Endothelial cell of umbilical vein (primary cell): ENCODE measurements around the gene UNC5B.
"Not testable (repeated sequence)": the region's sequence is repeated elsewhere in the genome, so short reads cannot be mapped to it uniquely, and the experiment has no call there.

Source experiments
- CTCF ChIP-seq, 2 donors: IDR thresholded peaks; 1 replicate in 1 of 2; 2 replicates in 1 of 2; pipeline ENCODE4 v1.5.1; 2011; ENCODE audit warnings: low read length in 2 of 2, mild to moderate bottlenecking in 2 of 2, moderate library complexity in 2 of 2, control low read depth in 1 of 2, inconsistent platforms in 1 of 2, low read depth in 1 of 2; ENCODE audit not compliant: insufficient read depth in 1 of 2; ENCODE audit errors: extremely low read depth in 1 of 2
- EZH2 ChIP-seq: IDR thresholded peaks from 2 replicates; pipeline ENCODE4 v1.6.1; 2012; ENCODE audit warnings: borderline replicate concordance, low read depth, mild to moderate bottlenecking, moderate library complexity, low read length, inconsistent platforms; ENCODE audit not compliant: severe bottlenecking
- JUN ChIP-seq: IDR thresholded peaks from 2 replicates; pipeline ENCODE4 v1.6.1; 2011; ENCODE audit warnings: borderline replicate concordance, low read depth; ENCODE audit not compliant: insufficient read length, insufficient read depth
- MAX ChIP-seq: IDR thresholded peaks from 2 replicates; pipeline ENCODE4 v1.6.1; 2011; ENCODE audit not compliant: insufficient read depth, insufficient read length
- POLR2A ChIP-seq: IDR thresholded peaks from 2 replicates; pipeline ENCODE4 v1.6.1; 2012; ENCODE audit warnings: low read depth, mild to moderate bottlenecking, control low read depth, low read length
- POLR2AphosphoS5 ChIP-seq: IDR thresholded peaks from 2 replicates; pipeline ENCODE4 v1.6.1; 2012; ENCODE audit warnings: low read depth, mild to moderate bottlenecking, control low read depth, low read length, moderate library complexity; ENCODE audit not compliant: insufficient read depth

- not testable (repeated sequence) for TF ChIP-seq CTCF (IDR thresholded peaks at IDR 0.05; ENCODE audit: extremely low read depth in 1 of 2, insufficient read depth in 1 of 2, low read depth in 1 of 2, low read length in 2 of 2); JUN; POLR2A; EZH2; MAX; POLR2AphosphoS5
These were observed 84.4 kb downstream of the UNC5B start for GRCh38 chr10:71296811-71297210.
